HAP-1 (cell line): ENCODE results near the gene RIN3.

Source experiments
- DNase-seq, 2 experiments: peaks; one replicate each; pipeline ENCODE4 v3.0.0-alpha.2; 2016 to 2020; ENCODE audit warnings: low spot score in 2 of 2
- H3K27me3 ChIP-seq: fragments of 250-450 bp; sonication (Bioruptor Pico); 2 replicates; pipeline ENCODE4 v1.5.1; 2020; ENCODE audit warnings: low read depth, mild to moderate bottlenecking, moderate library complexity
- H3K36me3 ChIP-seq: fragments of 250-450 bp; sonication (Bioruptor Pico); replicated peaks from 2 replicates; pipeline ENCODE4 v1.5.1; 2020; ENCODE audit warnings: mild to moderate bottlenecking
- H3K4me1 ChIP-seq: fragments of 250-450 bp; sonication (Bioruptor Pico); 2 replicates; pipeline ENCODE4 v1.5.1; 2020; ENCODE audit warnings: mild to moderate bottlenecking
- H3K4me3 ChIP-seq: fragments of 250-450 bp; sonication (Bioruptor Pico); 2 replicates; pipeline ENCODE4 v1.5.1; 2020; ENCODE audit warnings: mild to moderate bottlenecking, moderate library complexity
- H3K9me3 ChIP-seq: fragments of 250-450 bp; sonication (Bioruptor Pico); 2 replicates; pipeline ENCODE4 v1.5.1; 2020; ENCODE audit warnings: mild to moderate bottlenecking, moderate library complexity
- in situ Hi-C: fragments of 300-500 bp; cut with MboI; formaldehyde crosslinking; loops from 3 replicates; pipeline ENCODE4 v1.14.3; 2020; ENCODE audit warnings: low sequenced_read_pairs, inconsistent platforms, mixed read lengths

Gene RIN3

DNA sequence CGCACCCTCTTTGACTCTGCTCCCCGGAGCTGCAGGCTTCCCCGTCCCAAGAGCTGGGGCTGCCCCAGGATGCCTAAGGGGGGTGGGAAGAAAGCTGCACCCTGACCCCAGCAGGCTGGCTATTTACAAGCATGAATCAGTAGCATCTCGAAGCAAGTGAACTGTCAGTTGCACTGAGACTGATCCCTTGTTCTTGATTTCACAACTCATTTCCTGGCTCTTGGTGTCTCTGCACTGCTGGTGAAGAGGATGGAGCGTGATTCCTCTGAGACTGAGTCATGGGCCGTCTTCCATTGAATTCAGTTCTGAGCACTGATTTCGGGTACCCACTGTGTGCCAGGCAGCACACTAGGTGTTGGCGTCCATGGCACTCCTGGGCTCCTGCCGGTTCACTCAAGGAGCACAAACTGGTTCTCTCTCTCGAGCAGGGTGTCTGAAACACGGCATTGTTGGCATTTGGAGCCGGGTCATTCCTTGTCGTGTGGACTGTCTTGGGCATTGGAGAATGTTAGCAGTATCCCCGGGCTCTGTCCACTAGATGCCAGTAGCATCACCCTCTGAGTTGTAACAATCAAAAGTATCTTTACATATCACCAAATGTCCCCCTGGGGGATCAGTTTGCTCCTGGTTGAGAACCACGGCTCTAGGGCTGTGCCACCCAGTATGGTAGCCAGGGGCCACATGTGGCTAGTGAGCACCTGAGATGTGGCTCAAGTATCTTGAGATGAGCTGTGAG is 86.9 kb downstream of the RIN3 start:
- no peak for DNase-seq
- H3K36me3 ChIP-seq = no peaks in the 10 kb centered on the region
- H3K27me3 ChIP-seq = no peaks in the 10 kb centered on the region
- no peak overlapping the region for H3K4me3 ChIP-seq
- H3K9me3 ChIP-seq = no peaks in the 10 kb centered on the region
- H3K4me1 ChIP-seq = peaks cover 9% of the 10 kb centered on the region
- in situ Hi-C loops = no loop called here

DNA sequence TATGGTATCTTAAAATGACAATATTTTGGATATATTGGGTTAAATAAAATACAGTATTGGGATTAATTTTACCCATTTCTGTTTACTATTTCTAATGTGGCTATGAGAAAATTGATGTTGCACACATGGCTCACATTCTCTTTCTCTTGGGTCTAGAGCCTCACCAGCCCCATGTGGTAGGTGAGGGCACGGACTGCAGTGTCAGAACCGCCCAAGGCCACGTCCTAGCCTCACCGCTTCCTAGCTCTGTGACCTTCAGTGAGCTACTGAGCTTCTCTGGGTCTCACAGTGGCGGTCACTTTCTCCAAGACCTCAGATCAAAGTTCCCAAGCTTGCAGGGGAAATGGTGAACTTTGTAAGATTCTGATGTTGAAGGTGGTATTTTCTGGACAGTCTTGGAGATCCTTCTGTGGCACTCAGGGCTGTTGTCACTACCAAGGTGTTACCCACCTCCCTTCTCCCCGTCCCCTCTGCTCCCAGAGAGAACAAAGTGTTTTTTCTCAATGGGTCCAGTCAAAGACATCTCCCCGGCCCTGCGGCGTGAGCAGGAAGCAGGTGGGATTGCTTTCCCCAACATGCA is 87.6 kb downstream of the RIN3 start:
- Histone ChIP-seq H3K4me1 (peaks cover 2% of the 10 kb centered on the region), H3K4me3 (no peak overlapping the region), H3K9me3 (no peaks in the 10 kb centered on the region), H3K27me3 (no peaks in the 10 kb centered on the region), H3K36me3 (no peaks in the 10 kb centered on the region)
- in situ Hi-C loops = no loop called here
- no peak for DNase-seq

DNA sequence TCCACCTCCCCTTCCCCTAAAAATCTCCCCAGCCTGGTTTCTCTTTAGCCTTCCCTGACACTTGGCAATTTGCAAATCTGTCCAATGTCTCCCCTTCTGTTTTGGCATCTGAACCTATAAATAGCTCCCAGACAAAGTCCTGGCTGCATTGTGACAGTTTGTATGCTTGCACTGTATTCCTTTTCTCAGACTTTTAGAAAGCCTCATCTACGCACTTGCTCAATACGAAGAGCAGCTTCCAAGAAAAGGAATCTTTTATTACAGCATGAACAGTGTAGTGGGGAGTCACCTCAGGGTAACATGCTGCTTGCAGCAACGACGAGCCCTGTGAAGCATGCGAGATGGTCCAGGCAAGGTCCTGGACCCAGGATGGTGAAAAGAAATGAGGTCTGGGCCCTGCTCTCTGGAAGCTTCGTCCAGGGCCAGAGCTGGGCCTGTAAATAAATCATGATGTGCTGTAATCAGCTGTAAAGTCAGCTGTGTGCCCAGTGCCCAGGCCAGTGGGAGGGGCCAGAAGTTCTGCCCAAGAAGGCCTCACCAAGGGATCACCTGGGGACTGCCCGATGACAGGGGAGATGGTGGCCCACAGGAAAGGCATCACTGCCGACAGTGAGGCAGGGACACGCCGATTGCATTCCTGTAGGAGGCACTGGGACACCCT is 88.3 kb downstream of the RIN3 start:
- DNase-seq = no peak
- Histone ChIP-seq H3K9me3 (no peaks in the 10 kb centered on the region), H3K36me3 (no peaks in the 10 kb centered on the region), H3K27me3 (no peaks in the 10 kb centered on the region), H3K4me1 (no peaks in the 10 kb centered on the region), H3K4me3 (no peak overlapping the region)
- in situ Hi-C loops = no loop called here

DNA sequence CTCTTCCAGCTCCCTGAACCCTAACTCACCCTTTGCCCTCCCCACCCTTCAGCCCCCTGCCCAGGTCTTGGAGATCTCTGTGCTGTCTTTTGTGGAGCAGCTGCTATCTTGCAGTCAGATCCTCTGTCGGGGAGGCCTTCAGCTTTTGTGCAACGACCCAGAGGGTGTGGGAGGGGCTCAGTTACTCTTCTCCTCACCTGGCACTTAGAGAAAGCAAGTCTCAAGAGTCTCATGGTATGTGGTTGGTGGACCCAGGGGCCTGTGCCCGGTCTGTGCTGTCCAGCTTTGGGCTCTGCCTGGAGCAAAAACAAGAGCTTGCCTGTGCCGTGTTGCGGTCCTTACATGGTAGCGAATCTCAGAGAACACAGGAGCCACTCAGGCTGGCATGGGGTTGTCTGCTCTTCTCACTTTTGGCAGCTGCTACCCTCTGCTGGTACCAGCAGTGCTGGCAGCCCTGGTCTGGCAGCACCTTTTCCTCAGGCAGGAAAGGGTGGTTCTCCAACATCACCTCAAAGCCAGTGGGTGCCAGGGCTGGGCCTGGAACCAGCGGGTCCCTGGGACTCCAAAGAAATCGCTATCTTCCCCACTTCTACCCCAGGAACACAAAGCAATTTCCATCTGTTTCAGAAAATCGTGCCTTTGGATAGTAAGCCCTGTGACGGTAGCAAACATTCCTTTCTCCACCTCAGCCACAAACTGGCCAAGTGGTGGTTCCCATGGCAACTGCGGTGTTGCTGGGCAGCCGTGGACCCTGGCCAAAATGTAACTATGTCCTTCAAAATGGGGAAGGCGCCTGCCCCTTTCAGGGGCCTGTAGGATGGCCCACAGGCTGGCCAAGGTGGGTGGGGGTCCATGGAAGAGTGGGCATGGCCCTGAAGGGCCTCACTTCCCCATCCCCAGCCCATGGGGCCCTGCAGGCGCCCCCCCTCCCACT is 90.0 kb downstream of the RIN3 start:
- no peaks in the 10 kb centered on the region for H3K9me3 ChIP-seq
- no peaks in the 10 kb centered on the region for H3K27me3 ChIP-seq
- in situ Hi-C loops = no loop called here
- H3K4me3 ChIP-seq = no peak overlapping the region
- no peaks in the 10 kb centered on the region for H3K36me3 ChIP-seq
- H3K4me1 ChIP-seq = no peaks in the 10 kb centered on the region
- DNase-seq = no peak

DNA sequence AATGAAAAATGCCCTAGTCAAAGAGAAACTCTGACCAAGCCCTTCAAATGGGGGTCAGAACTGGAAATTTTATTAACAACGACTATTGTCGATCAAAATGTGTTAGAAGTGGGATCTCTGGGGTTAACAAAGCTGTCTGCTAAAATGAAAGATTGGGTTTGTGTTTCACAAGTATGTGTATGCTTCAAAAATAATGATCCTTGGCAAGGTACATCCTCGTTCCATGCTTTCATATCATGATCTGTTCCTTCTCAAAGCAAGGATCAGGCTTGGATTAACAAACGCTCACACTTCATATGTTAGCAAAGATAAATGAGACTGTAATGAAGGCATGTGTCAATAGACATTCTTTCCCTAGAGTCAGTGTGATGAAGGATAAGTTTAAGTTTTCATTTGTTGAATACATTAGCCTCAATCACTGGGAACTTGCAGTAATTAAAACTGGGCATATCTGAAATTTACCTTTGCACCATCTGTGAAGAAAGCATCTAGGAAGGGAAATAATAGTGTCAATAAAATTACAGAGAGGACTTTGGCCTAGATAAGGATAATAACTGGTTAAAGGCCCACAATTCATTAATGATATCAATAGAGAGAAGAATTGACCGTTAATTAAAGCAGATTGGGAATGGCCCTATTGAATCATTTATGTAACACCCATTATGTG is 91.8 kb downstream of the RIN3 start:
- Histone ChIP-seq H3K36me3 (no peaks in the 10 kb centered on the region), H3K4me3 (no peak overlapping the region), H3K4me1 (no peaks in the 10 kb centered on the region), H3K9me3 (no peaks in the 10 kb centered on the region), H3K27me3 (no peaks in the 10 kb centered on the region)
- no peak for DNase-seq
- in situ Hi-C loops = no loop called here

DNA sequence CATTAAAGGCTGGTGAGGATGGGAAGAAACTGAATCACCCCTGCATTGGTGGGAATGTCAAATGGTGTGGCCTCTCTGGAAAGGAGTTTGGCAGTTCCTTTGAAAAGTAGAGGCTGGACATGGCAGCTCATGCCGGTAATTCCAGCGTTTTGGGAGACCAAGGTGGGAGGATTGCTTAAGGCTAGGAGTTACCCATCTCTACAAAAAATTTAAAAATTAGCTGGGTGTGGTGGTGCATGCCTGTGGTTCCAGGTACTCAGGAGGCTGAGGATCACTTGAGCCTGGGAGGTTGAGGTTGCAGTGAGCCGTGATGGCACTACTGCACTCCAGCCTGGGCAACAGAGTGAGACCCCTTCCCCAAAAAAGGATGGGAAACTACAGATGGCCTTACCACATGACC is 93.7 kb downstream of the RIN3 start:
- no peak for DNase-seq
- Histone ChIP-seq H3K36me3 (no peaks in the 10 kb centered on the region), H3K27me3 (no peaks in the 10 kb centered on the region), H3K4me3 (no peak overlapping the region), H3K4me1 (no peaks in the 10 kb centered on the region), H3K9me3 (no peaks in the 10 kb centered on the region)
- in situ Hi-C loops = no loop called here

DNA sequence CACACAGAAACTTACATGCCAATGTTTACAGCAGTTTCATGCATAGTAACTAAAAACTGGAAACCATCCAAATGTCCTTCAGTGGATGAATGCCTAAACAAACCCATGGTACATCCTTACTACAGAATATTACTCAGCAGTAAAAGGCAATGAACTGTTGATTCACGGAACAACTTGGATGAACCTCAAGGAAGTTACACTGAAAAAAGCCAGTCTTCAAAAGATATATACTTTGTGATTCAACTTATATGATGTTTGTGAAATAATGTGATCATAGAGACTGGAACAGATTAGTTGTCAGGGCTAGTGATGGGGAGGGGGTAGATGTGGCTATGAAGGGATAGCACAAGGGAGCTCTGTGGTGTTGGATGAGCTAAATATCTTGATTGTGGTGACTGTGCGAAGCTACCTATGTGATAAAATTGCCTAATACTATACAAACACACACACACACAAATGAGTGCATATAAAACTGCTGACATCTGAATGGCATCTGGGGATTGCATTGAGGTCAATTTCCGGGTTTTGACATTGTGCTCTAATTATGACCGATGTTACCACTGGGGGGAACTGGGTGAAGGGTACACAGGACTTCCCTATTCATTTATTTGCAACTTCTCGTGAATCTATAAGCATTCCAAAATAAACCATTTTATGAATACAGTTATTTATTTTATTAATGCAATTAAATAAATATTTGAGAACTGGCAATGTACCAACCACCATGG is 94.3 kb downstream of the RIN3 start:
- Histone ChIP-seq H3K4me1 (no peaks in the 10 kb centered on the region), H3K36me3 (no peaks in the 10 kb centered on the region), H3K27me3 (no peaks in the 10 kb centered on the region), H3K9me3 (no peaks in the 10 kb centered on the region), H3K4me3 (no peak overlapping the region)
- DNase-seq = no peak
- in situ Hi-C loops = no loop called here

DNA sequence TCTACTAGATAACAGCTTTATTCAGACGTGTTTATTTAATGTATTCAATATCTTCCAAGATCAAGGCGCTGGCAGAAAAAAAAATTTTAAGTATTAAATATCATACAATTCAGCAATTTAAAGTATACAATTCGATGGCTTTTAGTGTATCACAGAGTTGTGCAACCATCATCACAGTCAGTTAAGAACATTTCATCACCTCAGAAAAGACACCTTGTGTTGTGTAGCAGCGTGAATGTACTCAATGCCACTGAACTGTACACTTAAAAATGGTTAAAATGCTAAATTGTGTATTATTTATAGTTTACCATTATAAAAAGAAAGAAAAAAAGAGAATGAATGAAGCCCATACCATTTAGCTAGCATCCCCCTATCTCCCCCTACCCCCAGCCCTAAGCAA is 96.4 kb downstream of the RIN3 start:
- H3K9me3 ChIP-seq = no peaks in the 10 kb centered on the region
- no peak for DNase-seq
- H3K4me1 ChIP-seq = no peaks in the 10 kb centered on the region

DNA sequence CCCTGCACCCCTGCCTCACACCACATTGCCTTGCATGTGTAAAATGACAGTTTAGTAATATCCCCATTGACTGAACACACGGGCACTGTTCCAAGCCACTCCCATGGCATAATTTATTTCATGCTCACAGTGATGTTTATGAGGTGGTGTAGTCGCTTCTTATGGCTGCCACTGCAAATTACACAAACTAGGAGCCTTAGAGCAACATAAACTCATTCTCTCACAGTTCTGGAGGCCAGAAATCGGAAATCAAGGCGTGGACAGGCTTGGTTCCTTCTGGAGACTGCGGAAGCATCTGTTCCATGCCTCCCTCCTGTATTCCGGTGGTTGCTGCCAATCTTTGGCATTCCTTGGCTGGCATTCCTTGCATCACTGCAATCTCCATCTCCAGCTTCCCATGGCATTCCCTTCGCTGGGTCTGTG is 97.3 kb downstream of the RIN3 start:
- no peaks in the 10 kb centered on the region for H3K27me3 ChIP-seq
- H3K4me1 ChIP-seq = no peaks in the 10 kb centered on the region
- in situ Hi-C loops = no loop called here
- no peaks in the 10 kb centered on the region for H3K9me3 ChIP-seq
- H3K36me3 ChIP-seq = no peaks in the 10 kb centered on the region
- no peak overlapping the region for H3K4me3 ChIP-seq
- no peak for DNase-seq

More for the DNA sequence above, 96.4 kb downstream of the RIN3 start:
- in situ Hi-C loops = no loop called here
- H3K36me3 ChIP-seq = no peaks in the 10 kb centered on the region
- no peak overlapping the region for H3K4me3 ChIP-seq
- H3K27me3 ChIP-seq = no peaks in the 10 kb centered on the region

DNA sequence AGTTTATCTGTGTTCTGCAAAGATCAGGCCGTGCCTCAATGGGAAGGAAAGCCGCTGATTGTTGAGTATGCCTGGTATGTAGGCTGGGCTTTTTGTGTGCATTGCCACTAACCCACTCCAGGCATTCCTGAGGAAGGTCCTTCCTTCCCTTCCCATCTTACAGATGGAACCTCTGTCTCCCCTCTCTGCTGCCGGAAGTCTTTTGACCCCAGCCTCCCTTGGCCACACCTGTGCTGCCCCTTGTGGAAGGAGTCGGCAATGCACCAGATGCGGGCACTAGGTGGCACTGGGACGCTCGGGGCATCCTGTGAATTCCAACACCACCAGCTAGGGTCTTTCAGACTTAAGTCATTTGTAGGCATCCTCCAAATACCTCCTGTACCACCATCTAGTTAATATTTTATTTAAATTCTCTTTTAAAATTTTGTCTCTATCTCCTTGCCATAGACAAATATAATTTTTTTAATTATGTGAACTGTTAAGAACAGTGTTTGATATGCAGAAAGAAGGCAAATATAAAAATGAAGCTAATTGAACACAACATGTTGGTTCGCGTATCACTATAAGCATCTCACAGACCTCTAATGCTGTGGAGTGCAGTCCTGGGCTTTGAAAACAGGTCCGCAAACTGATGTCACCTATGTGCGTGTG is 99.6 kb downstream of the RIN3 start:
- Histone ChIP-seq H3K4me1 (no peaks in the 10 kb centered on the region), H3K27me3 (no peaks in the 10 kb centered on the region), H3K4me3 (no peak overlapping the region), H3K9me3 (no peaks in the 10 kb centered on the region), H3K36me3 (no peaks in the 10 kb centered on the region)
- peak; percentile 19 to 80 for DNase-seq
- in situ Hi-C loops = no loop called here

DNA sequence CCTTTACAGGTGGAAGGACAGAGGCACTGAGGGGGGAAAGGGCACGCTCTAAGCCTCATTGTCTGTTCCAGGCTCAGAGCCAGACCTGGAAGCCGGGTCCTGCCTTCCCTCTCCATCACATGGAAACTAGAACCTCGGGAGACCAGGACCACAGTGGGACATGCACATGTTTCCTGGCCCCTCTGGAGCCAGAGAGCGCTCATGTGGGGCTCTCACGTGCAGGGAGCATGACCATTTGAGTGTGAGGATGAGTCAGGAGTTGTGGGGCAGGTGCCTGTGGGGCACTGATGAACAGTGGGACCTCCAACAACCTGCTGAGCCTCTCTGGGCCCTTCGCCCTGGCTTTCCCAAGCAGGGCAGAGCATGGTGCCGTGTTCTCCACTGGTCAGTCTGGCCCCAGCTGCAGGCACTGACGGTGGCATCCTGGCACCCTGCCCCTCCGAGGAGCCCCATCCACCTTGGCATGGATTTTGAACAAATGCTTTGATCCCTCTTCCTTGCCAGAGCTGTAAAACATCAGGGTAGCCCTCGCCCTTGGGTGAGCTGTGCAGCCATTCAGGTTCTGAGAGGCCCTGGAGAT is 100.2 kb downstream of the RIN3 start:
- in situ Hi-C loops = no loop called here
- Histone ChIP-seq H3K36me3 (no peaks in the 10 kb centered on the region), H3K4me1 (no peaks in the 10 kb centered on the region), H3K4me3 (no peak overlapping the region), H3K9me3 (no peaks in the 10 kb centered on the region), H3K27me3 (no peaks in the 10 kb centered on the region)
- no peak for DNase-seq

DNA sequence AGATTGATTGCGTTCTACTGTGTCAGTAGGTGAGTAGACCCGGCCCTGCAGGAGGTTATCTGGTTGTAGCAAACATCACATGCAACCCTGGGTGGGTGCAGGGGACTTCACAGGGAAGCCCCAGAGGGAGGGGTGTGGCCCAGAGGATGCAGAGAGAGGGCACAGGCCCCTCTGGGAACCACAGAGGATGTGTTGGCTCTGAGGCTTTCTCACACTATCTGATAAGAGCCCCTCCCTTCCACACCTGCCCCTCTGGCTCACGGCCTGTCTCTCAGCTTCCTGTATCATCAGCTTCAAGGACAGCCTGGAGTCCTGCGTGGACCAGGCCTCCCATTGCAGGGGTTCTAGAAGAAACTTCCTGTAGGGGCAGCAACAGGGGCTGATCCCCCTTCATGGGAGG is 101.9 kb downstream of the RIN3 start:
- H3K9me3 ChIP-seq = no peaks in the 10 kb centered on the region
- H3K4me3 ChIP-seq = no peak overlapping the region
- no peaks in the 10 kb centered on the region for H3K27me3 ChIP-seq
- H3K36me3 ChIP-seq = no peaks in the 10 kb centered on the region
- in situ Hi-C loops = no loop called here
- no peak for DNase-seq
- no peaks in the 10 kb centered on the region for H3K4me1 ChIP-seq
